WI38 (cell line): Measurements from ENCODE around the gene SDK2.

ENCODE experiments used
- H3K4me3 ChIP-seq: 2 replicates; pipeline ENCODE4 v1.5.1; 2011; ENCODE audit warnings: low read depth, mild to moderate bottlenecking, control low read depth, low read length
- CTCF ChIP-seq: IDR thresholded peaks from 2 replicates; pipeline ENCODE4 v1.5.1; 2012; ENCODE audit warnings: low read depth, mild to moderate bottlenecking, control low read depth, low read length

Gene SDK2

GRCh38 chr17:73639322-73639721 is 4.9 kb downstream of the SDK2 start:
- no peak for TF ChIP-seq CTCF
- H3K4me3 ChIP-seq, result no peak overlapping the region

GRCh38 chr17:73638556-73638955 is 5.7 kb downstream of the SDK2 start:
- no peak for TF ChIP-seq CTCF
- H3K4me3 ChIP-seq, result no peak overlapping the region

GRCh38 chr17:73637866-73638265 is 6.4 kb downstream of the SDK2 start:
- no peak overlapping the region for H3K4me3 ChIP-seq
- TF ChIP-seq CTCF, result no peak

DNA sequence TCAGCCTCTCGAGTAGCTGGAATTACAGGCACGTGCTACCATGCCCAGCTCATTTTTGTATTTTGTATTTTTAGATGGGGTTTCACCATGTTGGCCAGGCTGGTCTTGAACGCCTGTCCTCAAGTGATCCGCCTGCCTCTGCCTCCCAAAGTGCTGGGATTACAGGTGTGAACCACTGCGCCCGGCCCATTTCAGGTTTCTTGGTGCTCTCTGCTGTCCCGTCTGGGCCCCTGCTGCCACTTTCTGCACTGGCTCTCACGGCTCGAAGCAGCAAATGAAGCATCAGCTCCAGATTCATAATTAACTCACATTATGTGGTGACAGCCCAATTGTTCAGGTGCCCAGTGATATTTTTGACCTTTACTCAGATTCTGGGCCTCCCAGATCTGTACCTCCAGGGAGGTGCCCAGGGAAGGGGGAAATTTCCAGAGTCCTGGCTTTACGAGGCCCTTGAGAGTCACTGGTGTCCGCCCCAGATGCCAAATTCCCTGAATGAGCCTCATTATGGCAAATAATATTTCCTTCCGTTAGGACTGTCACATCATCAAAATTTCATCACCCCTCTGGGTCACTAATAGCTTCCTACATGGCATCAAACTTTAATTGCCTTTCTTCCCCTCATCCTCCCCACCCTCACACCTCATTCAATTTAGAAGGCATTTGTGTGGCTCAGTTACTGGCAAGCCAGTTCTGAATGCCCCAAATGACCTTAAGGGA is 9.0 kb downstream of the SDK2 start:
- no peak for TF ChIP-seq CTCF
- H3K4me3 ChIP-seq, result no peak overlapping the region

DNA sequence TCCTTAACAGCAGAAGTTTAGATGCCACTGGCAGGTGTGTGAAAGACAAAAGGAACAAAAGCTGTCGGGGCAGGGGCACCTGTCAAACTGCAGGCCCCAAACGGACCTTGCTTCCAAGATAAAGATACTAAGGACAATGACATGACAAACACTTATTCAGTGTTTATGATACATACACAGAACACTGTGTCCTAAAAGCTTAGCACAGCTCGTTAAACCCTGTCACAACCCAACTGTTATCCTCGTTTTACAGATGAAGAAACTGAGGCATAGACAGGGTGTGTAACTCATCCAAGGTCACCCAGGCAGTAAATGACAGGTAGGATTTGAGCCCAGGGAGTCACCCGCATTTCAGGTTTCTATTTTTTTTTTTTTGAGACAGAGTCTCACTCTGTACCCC is 9.6 kb downstream of the SDK2 start:
- H3K4me3 ChIP-seq, result no peak overlapping the region
- no peak for TF ChIP-seq CTCF

GRCh38 chr17:73633736-73634135 is 10.5 kb downstream of the SDK2 start:
- TF ChIP-seq CTCF, result no peak
- H3K4me3 ChIP-seq, result no peak overlapping the region

- H3K4me3 ChIP-seq, result no peak overlapping the region
- no peak for TF ChIP-seq CTCF
Measured at GRCh38 chr17:73632513-73632912, 11.7 kb downstream of the SDK2 start.
